Activated naive CD4-positive, alpha-beta T cell (primary cell): ENCODE data around the gene DLK1.

ENCODE experiments used
- DNase-seq, 4 experiments: peaks; one replicate each; lab custom pipeline; 2025; lab: John Stamatoyannopoulos, UW

Gene DLK1

GRCh38 chr14:100778526-100778882 is 51.8 kb downstream of the DLK1 start:
- DNase-seq, result no peak

- no peak for DNase-seq
These were observed 52.4 kb downstream of the DLK1 start for GRCh38 chr14:100778951-100779690.

GRCh38 chr14:100779691-100780080 is 53.0 kb downstream of the DLK1 start:
- no peak for DNase-seq

- DNase-seq, result no peak
These were observed 53.6 kb downstream of the DLK1 start for GRCh38 chr14:100780246-100780645.

- no peak for DNase-seq
These were observed 54.1 kb downstream of the DLK1 start for GRCh38 chr14:100780646-100781355.

GRCh38 chr14:100781952-100782351 is 55.3 kb downstream of the DLK1 start:
- DNase-seq, result no peak

GRCh38 chr14:100782516-100783320 is 56.0 kb downstream of the DLK1 start:
- no peak for DNase-seq

GRCh38 chr14:100783630-100784370 is 57.1 kb downstream of the DLK1 start:
- no peak for DNase-seq

- DNase-seq, result no peak
These were observed 58.0 kb downstream of the DLK1 start for GRCh38 chr14:100784523-100785337.

GRCh38 chr14:100785338-100785615 is 58.6 kb downstream of the DLK1 start:
- DNase-seq, result no peak

- no peak for DNase-seq
These were observed 58.9 kb downstream of the DLK1 start for GRCh38 chr14:100785626-100786025.

GRCh38 chr14:100786131-100786530 is 59.4 kb downstream of the DLK1 start:
- DNase-seq, result no peak

GRCh38 chr14:100786576-100787219 is 60.0 kb downstream of the DLK1 start:
- no peak for DNase-seq

GRCh38 chr14:100787659-100788058 is 61.0 kb downstream of the DLK1 start:
- no peak for DNase-seq
